HepG2 (cell line): ENCODE measurements around the gene SKP1. TPM values are rescaled to one million over a fixed set of nuclear protein-coding genes. Genes with fewer than 3 reads are reported as not detected.

Experiments
- ATF2 ChIP-seq: sonication (generic); formaldehyde crosslinking; IDR thresholded peaks from 2 replicates; pipeline ENCODE4 v1.4.0; 2020; ENCODE audit warnings: missing genetic modification reagents
- BATF2 ChIP-seq: sonication (generic); formaldehyde crosslinking; IDR thresholded peaks from 2 replicates; pipeline ENCODE4 v1.8.0; 2022; ENCODE audit warnings: mild to moderate bottlenecking, missing genetic modification reagents, moderate library complexity
- ERF ChIP-seq: IDR thresholded peaks from 2 replicates; pipeline ENCODE4 v1.6.1; 2018; ENCODE audit warnings: missing biosample characterization, missing genetic modification reagents
- HDAC2 ChIP-seq: sonication (generic); formaldehyde crosslinking; IDR thresholded peaks from 2 replicates; pipeline ENCODE4 v1.4.0; 2020; ENCODE audit warnings: missing genetic modification reagents
- IRX3 ChIP-seq: sonication (generic); formaldehyde crosslinking; IDR thresholded peaks from 2 replicates; pipeline ENCODE4 v1.8.1; 2023; ENCODE audit warnings: mild to moderate bottlenecking, low read depth, missing genetic modification reagents, borderline replicate concordance
- KDM5B ChIP-seq: sonication (generic); formaldehyde crosslinking; IDR thresholded peaks from 2 replicates; pipeline ENCODE4 v1.4.0; 2020; ENCODE audit warnings: missing genetic modification reagents, mild to moderate bottlenecking, borderline replicate concordance
- MAX ChIP-seq: IDR thresholded peaks from 2 replicates; pipeline ENCODE4 v1.6.1; 2012; ENCODE audit warnings: inconsistent platforms
- MEF2D ChIP-seq: sonication (generic); formaldehyde crosslinking; IDR thresholded peaks from 2 replicates; pipeline ENCODE4 v1.5.1; 2020; ENCODE audit warnings: mild to moderate bottlenecking, missing genetic modification reagents
- REL ChIP-seq: sonication (generic); formaldehyde crosslinking; conservative IDR thresholded peaks from 2 replicates; pipeline ENCODE4 v1.8.0; 2022; ENCODE audit warnings: mild to moderate bottlenecking, missing genetic modification reagents, moderate library complexity
- RORA ChIP-seq: sonication (generic); formaldehyde crosslinking; IDR thresholded peaks from 2 replicates; pipeline ENCODE4 v1.5.0; 2020; ENCODE audit warnings: mild to moderate bottlenecking, missing genetic modification reagents, moderate library complexity
- SETDB1 ChIP-seq: sonication (generic); formaldehyde crosslinking; IDR thresholded peaks from 2 replicates; pipeline ENCODE4 v1.5.1; 2020; ENCODE audit warnings: missing genetic modification reagents, mild to moderate bottlenecking, borderline replicate concordance
- SMAD1 ChIP-seq: sonication (generic); formaldehyde crosslinking; IDR thresholded peaks from 2 replicates; pipeline ENCODE4 v1.4.0; 2020; ENCODE audit warnings: missing genetic modification reagents, low read depth, mild to moderate bottlenecking, borderline replicate concordance
- SP1 ChIP-seq, 2 experiments: fragments of 450-650 bp in 1 of 2; sonication (generic) in 1 of 2; formaldehyde crosslinking in 1 of 2; IDR thresholded peaks; 2 replicates each; pipeline versions ENCODE4 v1.4.0 to v1.6.1; 2016 to 2020; ENCODE audit warnings: missing genetic modification reagents in 1 of 2
- TBX2 ChIP-seq: sonication (generic); formaldehyde crosslinking; IDR thresholded peaks from 2 replicates; pipeline ENCODE4 v1.5.0; 2020; ENCODE audit warnings: missing genetic modification reagents, mild to moderate bottlenecking, borderline replicate concordance
- TEAD2 ChIP-seq: sonication (generic); formaldehyde crosslinking; IDR thresholded peaks from 2 replicates; pipeline ENCODE4 v1.9.0; 2021; ENCODE audit warnings: missing genetic modification reagents
- TFE3 ChIP-seq: IDR thresholded peaks from 2 replicates; pipeline ENCODE4 v1.6.1; 2016
- ZBTB39 ChIP-seq: sonication (generic); formaldehyde crosslinking; IDR thresholded peaks from 2 replicates; pipeline ENCODE4 v1.5.0; 2020; ENCODE audit warnings: missing genetic modification reagents
- ZFP36L2 ChIP-seq: sonication (generic); formaldehyde crosslinking; IDR thresholded peaks from 2 replicates; pipeline ENCODE4 v1.4.0; 2020; ENCODE audit warnings: missing genetic modification reagents
- ZFX ChIP-seq: sonication (generic); formaldehyde crosslinking; IDR thresholded peaks from 2 replicates; pipeline ENCODE4 v1.4.0; 2020; ENCODE audit warnings: mild to moderate bottlenecking, low read depth, missing genetic modification reagents, moderate library complexity
- ZFY ChIP-seq: sonication (generic); formaldehyde crosslinking; IDR thresholded peaks from 2 replicates; pipeline ENCODE4 v1.4.0; 2020; ENCODE audit warnings: missing genetic modification reagents
- ZNF513 ChIP-seq: sonication (generic); formaldehyde crosslinking; conservative IDR thresholded peaks from 2 replicates; pipeline ENCODE4 v1.5.0; 2020; ENCODE audit warnings: missing genetic modification reagents
- polyA plus RNA-seq, 8 experiments: library from polyadenylated mRNA; depleted of rRNA in 3 of 8; stranded (reverse) in 7 of 8; unstranded in 1 of 8; fragments of >200 nt; fragmentation: Illumina TruSeq in 4 of 8; extraction: Trizol in 4 of 8; gene quantifications; 2 replicates each; pipeline versions ENCODE4 v1.2.1 to v1.2.3, GENCODE V29; 2011 to 2016; ENCODE audit warnings: low read depth in 4 of 8, missing spikeins in 1 of 8, mixed read lengths in 1 of 8; ENCODE audit not compliant: insufficient read depth in 1 of 8
- total RNA-seq, 5 experiments: library from RNA; depleted of rRNA; stranded (reverse); fragments of >200 nt; fragmentation: Illumina TruSeq; extraction: Trizol; gene quantifications; 2 replicates each; pipeline ENCODE4 v1.2.3, GENCODE V29; 2016; ENCODE audit warnings: low read depth in 1 of 5

Gene SKP1
- total and polyA plus RNA-seq, 2 of the 13 experiments (the other 11 are each of a cell fraction or from before 2014, with no cell fraction given): 134 to 340 TPM

GRCh38 chr5:134176511-134177368 is at the start of gene SKP1 (continued):
- no peak for TF ChIP-seq MEF2D
- no peak for TF ChIP-seq RORA (CRISPR knock-in tag)
- peak; percentile 100 for TF ChIP-seq ZFX
- 0 out of 2 replicates have a peak, but pooled peaks have one; percentile 68 for TF ChIP-seq ZNF513 (CRISPR knock-in tag)
- TF ChIP-seq TEAD2: peak; percentile 34; the same call in 1 of the 2 replicates
- peak; percentile 100 for TF ChIP-seq ZFY (CRISPR knock-in tag)
- TF ChIP-seq ZFP36L2 (CRISPR knock-in tag): peak; percentile 49; the same call in 1 of the 2 replicates
- 0 out of 2 replicates have a peak, but pooled peaks have one; percentile 78 for TF ChIP-seq SMAD1 (CRISPR knock-in tag)
- no peak for TF ChIP-seq SETDB1 (CRISPR knock-in tag)
- peak; percentile 25; the same call in 1 of the 2 replicates for TF ChIP-seq TFE3 (CRISPR knock-in tag)
- no peak; the same call in none of the 2 replicates for TF ChIP-seq REL (CRISPR knock-in tag)
- TF ChIP-seq SP1 (IDR thresholded peaks at IDR 0.05): no peak
- no peak; the same call in 1 of the 2 replicates for TF ChIP-seq SP1 (CRISPR knock-in tag; IDR thresholded peaks at IDR 0.05)
- peak; percentile 97 for TF ChIP-seq KDM5B (CRISPR knock-in tag)
- peak; percentile 69 for TF ChIP-seq ATF2 (CRISPR knock-in tag)
- peak; percentile 46; the same call in 1 of the 2 replicates for TF ChIP-seq TBX2 (CRISPR knock-in tag)
- TF ChIP-seq MAX: peak; percentile 75; the same call in 1 of the 2 replicates
- no peak for TF ChIP-seq BATF2
- no peak; the same call in 1 of the 2 replicates for TF ChIP-seq HDAC2 (CRISPR knock-in tag)
- peak; percentile 72 for TF ChIP-seq ERF
- TF ChIP-seq IRX3 (CRISPR knock-in tag): peak; percentile 86
- 0 out of 2 replicates have a peak, but pooled peaks have one; percentile 88 for TF ChIP-seq ZBTB39 (CRISPR knock-in tag)
